Kasumi-1 (cell line): ENCODE measurements around the gene NXPH3.
"Not testable (repeated sequence)": the region's sequence is repeated elsewhere in the genome, so short reads cannot be mapped to it uniquely, and the experiment has no call there.

Experiments used
- DNase-seq, 2 experiments: peaks; one replicate each; lab custom pipeline; 2025; lab: John Stamatoyannopoulos, UW

NXPH3 gene

DNA sequence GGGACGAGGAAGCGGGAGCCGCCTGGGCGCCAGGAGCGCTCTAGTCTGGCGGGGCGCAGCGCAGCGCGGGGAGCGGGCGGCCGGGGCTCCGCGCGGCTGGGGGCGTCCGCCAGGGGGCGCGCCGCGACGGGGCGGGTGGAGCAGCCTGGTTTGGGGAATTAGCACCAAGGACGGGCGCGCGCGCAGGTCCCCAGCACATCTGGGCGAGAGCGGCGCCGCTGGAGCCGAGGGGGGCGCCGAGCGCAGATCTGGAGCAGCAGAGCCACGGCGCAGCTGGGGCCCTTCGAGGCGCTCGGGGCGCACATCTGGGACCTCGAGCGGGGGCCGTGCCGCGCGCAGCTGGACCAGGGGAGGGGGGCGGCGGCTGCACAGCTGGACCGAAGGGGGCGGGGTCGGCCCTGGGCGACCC, at the start of gene NXPH3:
NXPH3 (plus strand) TSS at position 193 of the 409 bp plus-strand sequence. CDS start 349 bp downstream, outside the sequence.
- peak; percentile 67 to 77 for DNase-seq

DNA sequence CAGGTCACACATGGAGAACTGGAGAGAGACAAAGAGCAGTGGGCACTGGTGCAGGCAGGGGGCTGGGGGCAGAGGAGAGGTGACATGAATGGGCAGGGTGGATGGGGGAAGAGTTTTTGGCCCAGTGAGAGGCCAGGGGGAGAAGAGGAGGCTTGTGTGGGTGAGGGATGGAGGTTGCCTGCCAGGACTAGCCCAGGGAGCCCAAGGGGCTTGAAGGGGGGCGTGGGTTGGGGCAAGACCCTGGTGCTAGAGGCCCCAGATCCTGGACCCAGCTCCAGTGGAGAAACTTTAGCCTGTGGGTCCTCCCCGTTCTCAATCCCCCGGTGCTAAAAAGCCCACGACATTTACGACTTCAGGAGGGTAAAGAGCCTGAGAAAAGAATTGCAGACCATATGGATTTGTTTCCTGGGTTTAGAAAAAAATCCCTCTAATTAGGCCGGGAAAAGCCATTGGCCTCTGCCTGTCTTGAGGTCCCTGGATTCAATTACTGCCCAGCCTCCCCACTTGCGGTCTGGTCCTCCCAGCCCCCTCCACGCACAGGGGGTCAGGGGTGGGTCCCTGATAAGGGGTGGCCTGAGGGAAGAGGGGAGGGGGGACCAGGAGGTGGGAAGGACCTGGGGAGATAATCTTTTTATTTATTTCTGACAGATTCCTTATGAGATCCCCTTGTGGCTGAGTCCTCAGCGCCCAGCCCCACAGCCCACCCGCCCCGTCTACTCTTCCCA, 47.6 kb upstream of the NXPH3 start:
- no peak for DNase-seq

DNA sequence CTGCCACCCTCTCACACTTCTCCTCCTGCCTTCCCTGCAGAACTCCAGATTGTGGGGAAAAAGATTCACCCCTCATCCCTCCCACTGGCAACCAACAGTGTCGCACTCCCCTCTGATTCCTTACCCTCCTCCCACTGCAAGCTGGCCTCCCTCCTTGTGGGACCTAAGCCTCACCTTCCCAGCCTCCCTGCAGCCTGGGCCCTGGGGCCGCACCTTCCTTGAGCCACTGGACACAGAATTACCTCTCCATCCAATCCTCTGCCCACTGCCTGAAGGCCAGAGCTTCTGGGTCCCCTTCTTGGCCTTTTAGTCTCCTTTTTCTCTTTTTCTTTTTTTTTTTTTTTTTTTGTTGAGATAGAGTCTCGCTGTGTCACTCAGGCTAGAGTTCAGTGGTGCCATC, 46.7 kb upstream of the NXPH3 start:
- DNase-seq, result no peak

DNA sequence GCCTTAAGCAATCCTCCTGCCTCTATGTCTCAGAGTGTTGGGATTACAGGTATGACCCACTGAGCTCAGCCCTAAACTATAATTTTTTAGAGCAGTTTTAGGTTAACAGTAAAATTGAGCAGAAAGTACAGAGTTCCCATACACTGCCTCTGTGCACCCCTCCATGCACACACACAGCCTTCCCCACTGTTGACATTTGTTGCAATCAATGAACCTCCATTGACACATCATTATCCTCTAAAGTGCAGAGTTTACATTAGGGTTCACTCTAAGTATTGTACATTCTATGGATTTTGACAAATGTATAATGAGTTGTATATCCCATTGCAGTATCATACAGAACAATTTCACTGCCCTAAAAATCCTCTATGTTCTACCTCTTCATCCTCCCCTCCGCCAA, 45.6 kb upstream of the NXPH3 start:
- DNase-seq, result no peak

DNA sequence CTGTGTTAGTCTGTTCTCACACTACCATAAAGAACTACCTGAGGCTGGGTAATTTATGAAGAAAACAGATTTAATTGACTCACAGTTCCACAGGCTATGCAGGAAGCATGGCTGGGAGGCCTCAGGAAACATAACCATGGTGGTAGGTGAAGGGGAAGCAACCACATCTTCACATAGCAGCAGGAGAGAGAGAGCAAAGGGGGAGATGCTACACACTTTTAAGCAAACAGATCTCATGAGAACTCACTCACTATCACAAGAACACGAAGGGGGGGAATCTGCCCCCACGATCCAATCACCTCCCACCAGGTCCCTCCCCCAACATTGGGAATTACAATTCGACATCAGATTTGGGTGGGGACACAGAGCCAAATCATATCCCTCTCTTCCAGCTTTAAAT, 31.8 kb upstream of the NXPH3 start:
- no peak for DNase-seq

DNA sequence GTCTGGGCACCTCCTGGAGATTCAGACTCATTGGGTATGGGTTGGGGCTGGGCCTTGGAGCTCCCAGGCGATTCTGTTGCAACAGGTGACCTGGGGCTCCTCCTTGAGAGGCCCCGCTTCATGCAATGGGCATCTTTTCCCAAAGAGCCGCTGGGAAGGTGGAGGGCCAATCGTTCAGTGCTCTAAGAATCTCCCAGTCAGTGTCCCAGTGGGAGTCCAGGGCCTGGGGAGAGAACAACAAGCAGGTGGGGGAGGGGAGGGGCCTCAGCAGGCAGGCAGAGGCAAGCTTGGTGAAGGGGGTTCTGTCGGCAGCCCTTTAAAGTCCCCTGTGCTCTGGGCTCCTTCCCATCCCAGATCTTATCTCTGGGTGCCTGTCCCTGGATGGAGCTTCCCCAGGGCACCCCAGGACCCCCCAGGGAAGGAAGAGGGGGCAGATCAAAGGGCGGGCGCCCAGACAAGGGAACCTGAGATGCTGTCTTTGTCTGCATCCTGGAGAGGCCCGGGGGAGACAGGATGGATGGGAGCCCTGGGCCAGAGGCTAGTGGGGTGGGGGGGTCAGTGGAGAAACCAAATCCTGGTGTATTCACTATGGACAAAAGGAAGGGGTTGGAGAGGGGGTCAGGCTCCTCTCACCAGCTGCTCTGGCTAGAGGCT, 30.5 kb upstream of the NXPH3 start:
- no peak for DNase-seq

DNA sequence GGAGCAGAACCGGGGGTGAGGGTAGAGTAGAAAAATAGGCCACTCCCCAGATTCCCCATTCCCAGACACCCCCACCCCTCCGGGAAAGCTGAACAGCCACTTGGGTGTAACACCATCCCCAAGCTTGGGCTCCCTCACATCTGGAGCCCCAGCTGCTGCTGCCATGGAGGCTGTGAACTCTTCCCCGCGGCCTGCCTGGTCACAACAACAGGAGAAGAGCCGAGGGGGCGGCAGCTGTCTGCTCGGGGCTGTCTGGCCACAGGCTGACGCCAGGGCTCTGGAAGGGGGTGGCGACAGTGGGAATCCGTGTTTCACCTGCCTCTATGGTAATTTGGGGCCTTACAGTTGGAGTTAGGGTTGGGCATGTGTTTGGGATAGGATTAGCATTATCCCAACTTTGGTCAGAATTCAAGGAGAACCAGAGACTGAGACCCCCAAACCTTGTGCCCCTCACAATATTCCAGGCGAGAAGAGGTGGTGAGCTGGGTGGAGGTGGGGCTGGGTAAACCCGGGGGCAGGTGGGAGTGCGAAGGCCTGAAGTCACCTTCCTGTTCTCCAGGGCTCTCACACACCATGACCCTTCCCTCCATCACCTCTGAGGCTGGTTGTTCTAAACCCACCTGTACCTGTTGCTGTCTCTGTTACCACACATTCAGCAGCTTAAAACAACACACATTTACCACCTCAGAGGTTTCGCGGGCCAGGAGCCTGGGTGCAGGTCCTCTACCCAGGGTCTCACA, 29.7 kb upstream of the NXPH3 start:
- no peak for DNase-seq

DNA sequence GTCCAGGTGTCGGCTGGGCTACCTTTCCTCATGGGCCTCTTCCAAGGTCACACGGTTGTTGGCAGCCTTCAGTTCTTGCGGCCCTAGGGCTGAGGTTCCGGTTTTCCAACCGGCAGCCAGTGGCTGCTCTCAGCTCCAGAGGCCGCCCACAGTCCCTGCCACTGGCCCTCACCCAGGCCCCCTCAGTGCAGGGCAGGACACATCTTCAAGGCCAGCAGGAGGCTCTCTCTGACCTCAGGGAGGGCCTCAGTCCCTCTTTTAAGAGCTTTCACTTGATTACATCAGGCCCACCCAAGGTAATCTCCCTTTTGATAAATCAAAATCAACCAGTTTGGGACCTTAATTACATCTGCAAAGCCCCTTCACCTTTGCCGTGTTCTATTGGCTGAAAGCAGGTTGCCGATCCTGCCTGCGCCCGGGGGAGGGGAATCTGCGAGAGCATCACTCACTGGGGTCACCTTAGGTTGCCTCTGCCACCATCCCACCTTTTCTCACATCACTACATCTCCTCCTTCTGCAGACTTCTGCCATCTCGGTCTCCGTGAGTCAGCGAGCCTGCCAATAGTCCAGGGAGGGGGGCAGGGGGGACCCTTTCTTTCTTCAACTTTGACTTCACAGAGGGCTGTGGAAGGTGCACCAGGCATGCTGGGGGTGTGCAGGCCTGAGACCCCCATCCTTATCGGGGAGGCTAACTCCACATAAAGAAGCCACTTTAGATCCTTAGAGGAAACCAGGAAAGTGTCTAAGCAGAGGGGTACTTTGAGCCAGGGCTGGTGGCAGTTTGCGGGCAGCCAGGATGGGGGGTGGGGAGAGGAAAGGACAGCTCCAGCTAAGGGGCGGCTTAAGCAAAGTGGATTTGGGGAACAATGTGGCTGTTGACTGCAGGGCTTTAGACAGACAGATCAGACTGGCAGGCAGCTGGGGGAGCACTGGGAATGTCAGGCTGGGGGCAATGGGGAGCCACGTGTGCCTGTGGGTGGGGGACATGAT, 28.8 kb upstream of the NXPH3 start:
- no peak for DNase-seq

DNA sequence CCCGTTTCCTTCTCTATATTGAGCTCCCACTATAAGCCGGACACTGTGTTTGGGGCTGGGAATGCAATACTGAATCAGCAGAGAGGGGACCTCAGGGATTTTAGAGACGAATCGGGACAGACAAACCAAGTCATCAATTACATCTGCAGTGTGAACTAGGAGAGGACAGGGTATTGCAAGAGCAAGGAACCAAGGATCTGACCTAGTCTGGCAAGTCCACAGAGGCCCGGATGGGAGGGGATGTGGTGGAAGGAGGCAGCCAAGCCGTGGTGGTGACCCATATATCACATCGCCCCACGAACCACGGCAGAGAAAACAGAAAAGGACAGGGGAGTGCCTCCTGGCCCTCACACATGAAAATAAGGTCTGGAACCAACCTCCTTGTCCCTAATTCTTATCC, 28.1 kb upstream of the NXPH3 start:
- no peak for DNase-seq

DNA sequence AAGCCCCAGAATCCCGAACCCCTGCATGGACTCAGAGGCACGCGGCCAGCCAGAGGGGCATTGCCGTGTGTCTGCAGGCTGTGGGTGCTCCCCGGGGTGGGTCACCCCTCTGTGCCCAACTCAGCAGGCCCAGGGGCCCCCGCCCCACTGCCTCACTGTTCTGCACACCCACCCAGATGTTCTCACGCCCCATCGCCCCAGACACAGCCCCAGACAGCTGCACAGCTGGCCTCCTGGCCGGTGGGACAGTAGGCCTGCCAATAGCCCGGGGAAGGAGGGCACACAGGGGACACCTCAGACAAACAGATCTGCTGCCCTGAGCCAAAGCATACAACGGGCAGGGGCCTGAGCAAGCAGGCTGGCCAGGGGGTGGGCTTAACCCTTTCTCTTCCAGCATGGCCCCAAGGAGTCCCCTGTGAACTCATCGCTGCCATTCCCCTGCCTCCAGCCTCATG, 27.6 kb upstream of the NXPH3 start:
- DNase-seq, result no peak

DNA sequence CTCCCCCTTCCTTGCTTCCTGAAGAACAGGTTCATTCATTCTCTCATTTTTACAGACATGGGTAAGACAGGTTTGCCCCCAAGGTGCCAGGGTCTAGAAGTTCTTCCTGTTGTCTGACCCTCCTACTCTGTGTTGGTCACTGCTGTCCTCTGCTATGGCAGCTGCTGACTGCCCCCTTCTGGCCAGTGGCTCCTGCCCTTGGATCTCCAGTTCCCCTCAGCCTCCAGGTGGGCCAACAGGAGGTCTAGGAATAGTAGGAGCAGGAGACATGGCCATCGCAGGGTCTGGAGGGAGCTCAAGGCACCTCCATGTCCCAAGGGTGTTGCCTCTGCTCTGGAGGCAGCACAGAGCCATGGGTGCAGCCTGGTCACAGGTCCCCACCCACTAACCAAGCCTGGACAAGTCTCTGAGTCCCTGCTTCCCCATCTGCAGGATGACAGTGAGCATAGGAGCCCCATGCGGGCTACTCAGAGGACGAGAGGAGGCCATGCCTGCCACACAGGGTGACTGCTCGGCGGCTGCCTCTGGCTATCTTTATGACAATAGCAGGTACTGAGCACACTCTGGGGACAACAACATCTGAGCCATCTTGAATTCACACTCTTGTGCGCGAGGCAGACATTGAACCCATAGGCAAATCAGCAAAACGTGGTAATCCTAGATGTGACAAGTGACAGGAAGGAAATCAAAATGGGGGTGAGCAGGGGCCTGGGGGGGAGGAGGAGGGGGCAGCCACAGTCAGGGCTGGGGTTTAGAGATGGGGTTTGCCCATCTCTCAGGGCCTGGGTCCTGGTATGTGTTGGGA, 27.0 kb upstream of the NXPH3 start:
- peak in 1 of 2 experiments; percentile 19 for DNase-seq

DNA sequence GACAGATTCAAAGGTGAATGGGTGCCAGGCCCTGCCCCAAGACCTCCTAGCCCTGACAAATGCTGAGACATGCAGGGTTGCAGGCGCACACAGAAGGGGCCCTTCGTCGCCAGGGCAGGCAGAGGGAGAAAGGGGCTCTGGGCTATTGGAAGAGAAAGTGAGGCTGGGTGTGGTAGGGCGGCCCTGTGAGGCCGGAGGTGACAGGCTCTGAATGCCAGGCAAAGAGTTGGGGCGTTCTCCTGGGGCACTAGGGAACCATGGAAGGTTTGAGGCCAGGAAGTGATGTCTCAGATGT, 26.4 kb upstream of the NXPH3 start:
- no peak for DNase-seq

DNA sequence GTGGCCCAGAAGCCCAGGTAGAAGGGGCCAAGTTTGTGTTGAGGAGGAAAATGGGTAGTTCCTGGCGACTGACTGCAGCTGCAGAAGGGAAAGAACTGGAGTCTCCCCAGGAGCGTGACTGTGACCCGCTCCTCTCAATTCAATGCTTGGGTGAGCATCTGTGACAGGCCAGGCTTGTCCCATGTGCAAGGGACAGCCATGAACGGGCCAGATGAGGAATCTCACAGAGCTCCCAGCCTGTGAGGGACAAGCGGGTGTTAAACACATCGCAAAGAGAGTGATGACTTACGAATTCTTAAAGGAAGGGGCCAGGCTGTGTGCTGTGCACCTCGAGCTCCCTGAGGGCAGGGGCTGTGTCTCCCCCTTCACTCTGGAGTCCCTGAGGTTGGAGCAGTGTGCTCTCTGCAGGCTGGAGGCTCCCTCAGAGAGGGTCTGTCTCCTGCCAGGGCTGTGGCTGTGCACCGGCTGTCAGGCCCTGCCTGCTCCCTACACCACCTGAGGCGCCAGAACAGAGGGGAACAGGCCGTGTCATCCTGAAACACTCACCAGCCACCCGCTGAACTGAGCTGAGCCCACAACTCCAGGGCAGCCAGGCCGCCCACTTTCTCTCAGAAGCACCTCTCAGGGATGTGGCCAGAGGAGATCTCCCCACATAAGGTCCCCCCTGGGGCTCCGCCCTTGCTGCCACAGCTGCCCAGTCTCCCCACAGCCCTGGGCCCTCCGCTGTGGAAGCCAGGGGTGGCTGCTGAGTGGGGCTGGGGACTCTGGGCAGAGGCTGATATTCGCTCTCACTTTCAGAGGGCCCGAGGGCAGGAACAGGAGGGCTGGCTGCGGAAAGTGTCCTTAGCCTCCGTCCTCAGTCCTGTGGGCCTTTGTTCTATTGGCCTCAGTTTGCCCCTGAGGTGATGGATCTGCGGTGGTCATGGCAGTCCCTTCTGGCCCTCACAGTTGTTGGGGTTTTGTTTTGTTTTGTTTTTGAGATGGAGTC, 25.7 kb upstream of the NXPH3 start:
- no peak for DNase-seq

DNA sequence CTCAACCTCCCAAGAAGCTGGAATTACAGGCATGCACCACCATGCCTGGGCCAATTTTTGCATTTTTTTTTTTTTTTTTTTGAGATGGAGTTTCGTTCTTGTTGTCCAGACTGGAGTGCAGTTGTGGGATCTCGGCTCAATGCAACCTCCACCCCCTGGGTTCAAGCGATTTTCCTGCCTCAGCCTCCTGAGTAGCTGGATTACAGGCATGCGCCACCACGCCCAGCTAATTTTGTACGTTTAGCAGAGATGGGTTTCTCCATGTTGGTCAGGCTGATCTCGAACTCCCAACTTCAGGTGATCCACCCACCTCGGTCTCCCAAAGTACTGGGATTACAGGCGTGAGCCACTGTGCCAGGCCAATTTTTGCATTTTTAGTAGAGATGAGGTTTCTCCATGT, 24.9 kb upstream of the NXPH3 start:
- not testable (repeated sequence) for DNase-seq

DNA sequence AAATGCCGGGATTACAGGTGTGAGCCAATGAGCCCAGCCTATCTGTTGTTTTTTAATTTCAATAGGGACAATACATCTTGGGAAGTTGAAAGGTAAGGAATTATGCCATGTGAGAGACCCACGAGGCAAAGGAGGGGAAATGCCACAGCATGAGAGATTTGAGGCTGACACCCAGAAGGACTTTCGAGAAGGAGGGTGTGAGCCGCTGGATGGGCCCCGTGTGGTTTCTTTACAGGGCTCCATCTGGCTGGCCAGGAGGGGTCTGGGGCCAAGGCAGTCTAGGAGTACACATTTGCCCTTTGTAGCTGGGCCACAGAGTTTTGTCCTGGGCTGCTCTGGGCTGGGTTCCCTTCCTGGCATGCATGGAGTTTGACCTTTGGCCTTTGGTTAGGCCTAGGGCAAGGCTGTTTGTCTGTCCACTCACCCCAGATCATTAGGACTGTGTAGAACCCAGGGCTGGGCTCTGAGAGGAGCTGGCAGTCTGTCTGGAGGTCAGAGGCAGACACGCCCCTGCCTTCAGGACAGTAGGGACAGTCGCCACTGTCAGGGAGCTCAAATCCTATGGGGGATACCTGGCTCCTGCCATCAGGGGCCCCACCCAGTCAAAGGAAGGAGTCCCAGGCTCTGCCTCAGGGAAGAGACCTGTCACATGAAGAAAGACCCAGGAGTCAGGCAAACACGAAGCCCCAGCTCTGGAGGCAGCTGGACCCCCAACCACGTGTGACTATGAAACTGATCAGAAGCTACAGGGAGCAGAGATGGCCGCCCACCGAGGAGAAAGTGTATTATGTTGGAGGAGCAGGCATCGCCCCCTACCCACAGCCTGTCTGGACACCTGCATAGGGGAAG, 24.2 kb upstream of the NXPH3 start:
- DNase-seq, result no peak

DNA sequence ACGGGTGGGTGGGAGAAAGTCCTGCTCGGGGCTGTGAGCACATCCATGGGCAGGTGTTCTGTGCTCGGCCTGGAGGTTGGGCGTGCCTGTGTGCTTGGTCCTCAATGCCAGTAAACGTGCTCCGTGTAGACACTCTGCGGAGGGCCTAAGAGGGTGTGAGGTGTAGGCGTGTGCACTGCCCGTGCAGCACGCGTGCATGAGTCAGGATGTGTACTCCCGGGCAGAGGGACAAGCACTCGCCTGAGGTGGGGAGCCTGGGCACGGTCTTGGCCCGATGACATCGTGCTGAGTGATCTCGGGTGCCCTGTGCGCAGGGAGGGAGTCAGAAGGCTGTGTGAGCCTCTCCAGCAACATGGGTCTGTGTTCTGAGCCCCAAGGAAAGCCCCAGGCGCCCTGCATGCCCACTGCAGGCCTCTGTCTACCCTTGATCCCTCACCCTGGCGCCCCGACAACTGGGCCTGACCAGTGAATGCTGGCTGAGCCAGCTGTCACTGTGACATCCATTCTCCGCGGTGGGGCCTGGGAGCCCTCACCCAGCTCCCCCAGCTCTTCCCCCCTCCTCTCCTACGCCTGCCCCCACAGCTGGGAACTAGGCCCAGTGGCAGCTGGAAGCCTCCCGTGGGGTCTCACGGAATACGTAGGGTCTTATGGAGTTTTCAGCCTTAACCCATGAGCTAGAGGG, 23.5 kb upstream of the NXPH3 start:
- no peak for DNase-seq

DNA sequence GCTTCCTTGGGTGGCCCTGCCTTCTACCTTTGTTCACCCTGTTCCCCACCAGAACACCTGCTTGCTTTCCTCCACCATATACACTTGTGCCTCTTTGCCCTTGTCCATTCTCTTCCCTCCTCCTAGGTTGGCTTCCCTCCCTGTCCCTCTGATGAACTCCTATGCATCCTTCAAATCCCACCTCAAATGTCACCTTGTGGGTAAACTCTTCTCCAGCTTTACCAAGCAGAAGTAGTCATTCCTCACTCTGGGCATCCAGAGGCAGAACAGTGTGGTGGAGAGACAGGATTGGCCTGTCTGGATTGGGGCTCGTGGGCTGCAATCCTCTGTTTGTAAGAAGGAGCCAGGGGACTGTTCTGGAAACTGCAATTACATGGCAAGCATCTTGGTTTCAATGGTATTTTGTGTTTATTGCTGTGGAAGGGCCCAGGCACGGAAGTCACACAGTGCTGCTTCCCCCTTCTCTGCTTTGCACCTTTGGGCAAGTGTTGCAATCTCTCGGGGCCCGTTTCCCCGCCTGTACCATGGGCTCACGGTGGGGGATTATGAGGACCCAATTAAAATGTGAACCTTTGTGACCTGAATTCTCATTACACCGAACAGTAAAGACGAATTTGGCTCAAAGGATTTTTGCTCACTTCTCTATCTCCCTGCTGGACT, 21.9 kb upstream of the NXPH3 start:
- DNase-seq, result no peak
